Stimulated activated CD4-positive, alpha-beta T cell treated with anti-CD3 and anti-CD28 coated beads, Interleukin-4, amount 100 ng/mL, for 24 hours (primary cell): ENCODE measurements around the gene SIKE1.

Experiments
- DNase-seq: peaks from one replicate; pipeline ENCODE4 v3.0.0-alpha.2; 2020

The SIKE1 gene

GRCh38 chr1:114755006-114755931, 25.2 kb downstream of the SIKE1 start:
- DNase-seq: no peak

- DNase-seq: peak; percentile 35
Measured at GRCh38 chr1:114753702-114754101, 26.8 kb downstream of the SIKE1 start.

- no peak for DNase-seq
Measured at GRCh38 chr1:114753143-114753542, 27.3 kb downstream of the SIKE1 start.

GRCh38 chr1:114750780-114751179, 29.7 kb downstream of the SIKE1 start:
- DNase-seq: no peak

- no peak for DNase-seq
Measured at GRCh38 chr1:114749835-114750234, 30.6 kb downstream of the SIKE1 start.

- DNase-seq: peak; percentile 10
Measured at GRCh38 chr1:114746450-114747121, 33.9 kb downstream of the SIKE1 start.

- DNase-seq: no peak
Measured at GRCh38 chr1:114745291-114745690, 35.2 kb downstream of the SIKE1 start.

GRCh38 chr1:114741963-114742746, 38.3 kb downstream of the SIKE1 start:
- no peak for DNase-seq

GRCh38 chr1:114740331-114740730, 40.2 kb downstream of the SIKE1 start:
- DNase-seq: no peak

- no peak for DNase-seq
Measured at GRCh38 chr1:114737314-114737849, 43.1 kb downstream of the SIKE1 start.

- no peak for DNase-seq
Measured at GRCh38 chr1:114735479-114735878, 45.0 kb downstream of the SIKE1 start.

- no peak for DNase-seq
Measured at GRCh38 chr1:114729782-114730181, 50.7 kb downstream of the SIKE1 start.

- no peak for DNase-seq
Measured at GRCh38 chr1:114728553-114728952, 51.9 kb downstream of the SIKE1 start.

- DNase-seq: no peak
Measured at GRCh38 chr1:114725230-114725629, 55.3 kb downstream of the SIKE1 start.

GRCh38 chr1:114723915-114724314, 56.6 kb downstream of the SIKE1 start:
- DNase-seq: no peak

GRCh38 chr1:114723457-114723856, 57.0 kb downstream of the SIKE1 start:
- no peak for DNase-seq

GRCh38 chr1:114720492-114720891, 60.0 kb downstream of the SIKE1 start:
- DNase-seq: no peak
